Duodenal mucosa (tissue), 2 donors: ENCODE measurements around the gene PACSIN3.

Source experiments
- H3K27ac ChIP-seq: one replicate; pipeline ENCODE4 v1.7.0; 2013; ENCODE audit warnings: low read depth, low read length
- H3K27me3 ChIP-seq, 2 donors: one replicate each; pipeline ENCODE4 v1.7.0; 2013; ENCODE audit warnings: low read length in 2 of 2, control low read depth in 1 of 2; ENCODE audit not compliant: insufficient read depth in 2 of 2, control insufficient read depth in 1 of 2
- H3K36me3 ChIP-seq, 2 donors: one replicate each; pipeline ENCODE4 v1.7.0; 2013; ENCODE audit warnings: low read length in 2 of 2, control low read depth in 1 of 2; ENCODE audit not compliant: insufficient read depth in 2 of 2, control insufficient read depth in 1 of 2
- H3K4me1 ChIP-seq, 2 donors: one replicate each; pipeline ENCODE4 v1.7.0; 2013; ENCODE audit warnings: low read length in 2 of 2, control low read depth in 1 of 2; ENCODE audit not compliant: insufficient read depth in 2 of 2, control insufficient read depth in 1 of 2
- H3K4me3 ChIP-seq, 2 donors: one replicate each; pipeline ENCODE4 v1.7.0; 2013; ENCODE audit warnings: low read length in 2 of 2, low read depth in 1 of 2
- H3K9ac ChIP-seq, 2 donors: one replicate each; pipeline ENCODE4 v1.7.0; 2013; ENCODE audit warnings: low read length in 2 of 2, low read depth in 1 of 2
- H3K9me3 ChIP-seq, 2 donors: one replicate each; pipeline ENCODE4 v1.7.0; 2013; ENCODE audit warnings: low read length in 2 of 2, control low read depth in 1 of 2; ENCODE audit not compliant: control insufficient read depth in 1 of 2

Gene PACSIN3

DNA sequence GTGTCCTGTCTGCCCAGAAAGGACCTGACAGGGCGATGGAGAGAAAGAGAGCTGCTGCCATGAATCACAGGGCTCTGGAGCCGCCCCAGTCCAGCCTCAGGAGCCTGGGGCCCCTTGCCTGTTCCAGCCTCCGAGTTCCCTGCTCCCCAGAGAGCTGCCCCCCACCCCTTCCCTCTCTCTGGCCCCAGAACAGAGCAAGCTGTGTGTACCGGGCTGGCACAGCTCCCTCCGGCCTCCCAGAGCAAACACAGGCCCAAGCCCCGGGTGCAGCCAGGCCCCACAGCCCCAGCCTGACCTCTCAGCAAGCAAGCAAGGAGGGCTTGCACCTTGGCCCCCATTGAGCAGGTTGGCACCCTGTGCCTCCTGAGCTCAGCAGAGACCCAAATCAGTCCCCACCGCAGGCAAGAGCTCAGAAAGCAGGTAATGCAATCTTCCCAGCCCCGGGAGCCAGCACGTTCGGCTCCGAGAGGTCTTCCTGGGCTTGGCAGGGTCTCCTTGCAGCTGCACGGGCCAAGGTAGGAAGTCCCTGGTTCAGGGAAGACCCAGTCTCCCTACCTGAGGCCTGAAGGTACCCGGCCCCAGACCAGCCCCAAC lies 1.4 kb downstream of the PACSIN3 start:
- H3K27me3 ChIP-seq: peaks cover 0 to 11% of the 10 kb centered on the region in 2 donors
- no peak overlapping the region for H3K27ac ChIP-seq
- H3K9me3 ChIP-seq: no peaks in the 10 kb centered on the region
- peak overlapping the region; percentile 60 to 61 for H3K4me3 ChIP-seq
- no peaks in the 10 kb centered on the region for H3K36me3 ChIP-seq
- H3K9ac ChIP-seq: no peak overlapping the region
- peaks cover 18 to 34% of the 10 kb centered on the region in 2 donors for H3K4me1 ChIP-seq

DNA sequence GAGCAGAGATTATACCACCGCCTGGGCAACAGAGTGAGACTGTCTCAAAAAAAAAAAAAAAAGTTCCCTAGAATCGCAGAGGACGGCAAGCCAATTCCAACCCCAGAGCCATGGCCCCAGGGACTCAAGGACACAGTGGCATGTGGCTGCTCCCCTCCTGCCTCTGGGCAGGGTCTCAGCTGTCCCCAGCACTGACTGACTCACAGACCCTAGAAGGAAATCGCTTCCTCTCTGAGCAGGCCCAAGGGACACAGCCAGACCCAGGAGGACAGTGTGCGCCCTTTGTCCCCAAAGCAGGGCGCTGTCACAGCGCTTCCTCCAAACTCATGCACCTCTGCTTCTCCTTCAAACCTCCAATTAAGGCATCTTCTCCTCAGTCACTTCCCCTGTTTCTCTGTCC lies 2.3 kb downstream of the PACSIN3 start:
- no peak overlapping the region for H3K27ac ChIP-seq
- H3K27me3 ChIP-seq: peaks cover 0 to 11% of the 10 kb centered on the region in 2 donors
- peaks cover 12 to 28% of the 10 kb centered on the region in 2 donors for H3K4me1 ChIP-seq
- H3K4me3 ChIP-seq: no peak overlapping the region
- H3K9me3 ChIP-seq: no peaks in the 10 kb centered on the region
- H3K9ac ChIP-seq: no peak overlapping the region
- no peaks in the 10 kb centered on the region for H3K36me3 ChIP-seq

DNA sequence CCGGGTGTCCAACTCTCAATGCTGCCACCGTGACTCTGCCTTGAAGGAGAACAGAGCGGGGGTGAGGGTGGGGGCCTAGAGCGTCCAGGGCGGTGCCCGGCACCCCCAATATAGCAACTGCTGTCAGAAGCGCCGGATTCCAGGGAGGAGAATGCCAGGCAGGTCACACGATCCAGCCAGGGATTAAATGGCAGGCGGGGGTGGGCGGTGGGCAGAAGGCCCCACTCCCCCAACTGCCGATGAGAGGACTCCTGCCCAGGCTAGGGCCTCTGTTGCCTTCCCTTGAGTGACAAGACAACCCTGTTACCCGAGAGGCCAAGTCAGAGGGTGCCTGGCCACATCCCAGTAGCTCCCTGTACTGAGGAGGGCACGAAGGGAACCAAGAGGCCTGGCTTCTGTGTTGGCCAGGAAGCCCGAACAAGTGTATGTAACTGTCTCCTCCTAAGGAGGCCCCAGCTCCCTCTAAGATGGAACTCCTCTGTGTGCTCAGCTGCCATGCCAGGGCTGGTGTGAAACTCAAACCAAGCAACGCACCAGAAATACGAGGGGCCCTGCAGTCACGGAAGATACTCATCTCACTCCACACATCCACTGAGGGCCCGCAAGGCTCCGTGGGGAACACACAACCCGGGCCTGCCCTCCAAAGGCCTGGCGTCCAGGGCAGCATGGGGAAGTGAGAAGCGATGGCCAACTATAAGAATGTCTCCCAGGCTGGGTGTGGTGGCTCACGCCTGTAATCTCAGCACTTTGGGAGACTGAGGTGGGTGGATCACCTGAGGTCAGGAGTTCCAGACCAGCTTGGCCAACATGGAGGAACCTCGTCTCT lies 3.0 kb downstream of the PACSIN3 start:
- no peak overlapping the region for H3K9ac ChIP-seq
- no peak overlapping the region for H3K27ac ChIP-seq
- H3K9me3 ChIP-seq: no peaks in the 10 kb centered on the region
- H3K36me3 ChIP-seq: no peaks in the 10 kb centered on the region
- peaks cover 0 to 10% of the 10 kb centered on the region in 2 donors for H3K27me3 ChIP-seq
- H3K4me1 ChIP-seq: peaks cover 13 to 28% of the 10 kb centered on the region in 2 donors
- H3K4me3 ChIP-seq: no peak overlapping the region

DNA sequence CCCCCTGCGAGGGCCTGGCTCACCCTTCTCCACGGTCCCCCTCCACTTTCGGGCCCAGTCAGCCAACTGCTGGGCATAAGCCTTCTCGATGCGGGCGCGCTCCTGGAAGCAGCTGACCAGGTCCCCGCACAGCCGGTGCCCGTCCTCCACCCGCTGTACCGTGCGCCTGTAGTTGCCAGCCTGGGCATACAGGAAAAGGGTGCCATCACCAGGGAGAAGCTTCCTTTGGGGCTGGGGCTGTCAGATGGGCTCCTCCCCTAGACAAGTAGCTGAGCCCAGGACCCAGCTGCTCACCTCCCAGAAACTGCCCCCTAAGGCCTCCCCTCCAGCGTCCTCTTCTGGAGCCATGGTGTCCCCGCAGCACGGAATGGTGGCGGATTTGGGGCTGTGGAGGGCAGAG lies 3.9 kb downstream of the PACSIN3 start:
- Histone ChIP-seq H3K4me3 (no peak overlapping the region), H3K27ac (no peak overlapping the region), H3K9ac (no peak overlapping the region), H3K27me3 (peaks cover 0 to 5% of the 10 kb centered on the region in 2 donors), H3K9me3 (no peaks in the 10 kb centered on the region), H3K36me3 (no peaks in the 10 kb centered on the region), H3K4me1 (peaks cover 22 to 32% of the 10 kb centered on the region in 2 donors)

DNA sequence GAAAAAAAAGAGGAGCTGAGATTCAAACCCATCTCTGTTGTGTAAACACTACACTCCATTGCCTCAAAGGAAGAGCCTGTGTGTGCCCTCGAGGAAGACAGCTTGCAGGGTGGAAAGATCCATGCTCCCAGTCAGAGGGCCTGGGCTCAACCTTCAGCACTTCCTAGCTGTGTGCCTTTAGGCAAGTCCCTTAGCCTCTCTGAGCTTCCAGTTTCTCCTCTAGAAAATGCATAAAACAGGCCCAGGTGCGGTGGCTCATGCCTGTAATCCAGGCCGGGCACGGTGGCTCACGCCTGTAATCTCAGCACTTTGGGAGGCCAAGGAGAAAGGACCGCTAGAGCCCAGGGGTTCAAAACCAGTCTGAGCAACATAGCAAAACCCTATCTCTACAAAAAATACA lies 5.0 kb downstream of the PACSIN3 start:
- no peak overlapping the region for H3K27ac ChIP-seq
- no peak overlapping the region for H3K4me3 ChIP-seq
- H3K9me3 ChIP-seq: no peaks in the 10 kb centered on the region
- peaks cover 23% of the 10 kb centered on the region in 2 donors for H3K4me1 ChIP-seq
- H3K9ac ChIP-seq: no peak overlapping the region
- H3K36me3 ChIP-seq: no peaks in the 10 kb centered on the region
- H3K27me3 ChIP-seq: peaks cover 0 to 5% of the 10 kb centered on the region in 2 donors

DNA sequence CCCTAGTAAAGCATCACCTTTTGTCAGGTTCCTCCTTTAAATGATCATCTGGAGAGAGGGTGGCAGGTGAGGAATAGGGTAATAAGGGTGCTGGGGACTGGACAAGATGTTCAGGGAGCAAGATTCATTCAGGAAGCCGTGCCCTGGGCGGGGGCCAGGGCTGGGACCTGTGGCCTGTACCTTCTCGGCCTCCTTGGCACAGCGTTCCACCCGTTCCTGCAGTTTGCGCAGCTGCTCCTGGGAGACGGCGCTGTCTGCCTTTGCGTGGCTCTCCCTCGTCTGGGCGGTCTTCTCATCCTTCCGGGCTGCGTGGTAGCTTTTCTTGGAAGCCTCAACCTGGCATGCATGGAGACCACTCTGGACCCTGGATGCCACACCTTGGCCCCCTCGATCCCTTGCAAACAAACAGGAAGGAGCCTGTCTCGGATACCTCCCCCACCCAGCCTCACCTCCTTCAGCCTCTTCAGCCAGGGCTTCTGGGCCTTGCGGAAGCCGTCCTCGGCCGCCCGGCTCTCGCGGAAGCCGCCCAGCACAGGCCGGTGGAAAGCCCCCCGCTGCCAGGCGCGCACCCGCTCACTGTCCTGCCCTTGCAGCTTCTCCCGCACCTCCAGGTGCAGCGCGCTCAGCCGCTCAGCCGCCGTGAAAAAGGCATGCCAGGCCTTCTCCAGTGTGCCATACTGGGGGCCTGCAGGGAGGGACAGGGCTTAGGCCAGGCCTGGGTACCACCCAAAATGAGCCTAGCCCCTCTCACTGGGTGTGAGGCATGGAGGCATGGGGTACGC lies 6.0 kb downstream of the PACSIN3 start:
- Histone ChIP-seq H3K9ac (no peak overlapping the region), H3K9me3 (no peaks in the 10 kb centered on the region), H3K4me3 (no peak overlapping the region), H3K36me3 (peaks cover 0 to 2% of the 10 kb centered on the region in 2 donors), H3K27me3 (peaks cover 0 to 5% of the 10 kb centered on the region in 2 donors), H3K4me1 (peaks cover 27 to 32% of the 10 kb centered on the region in 2 donors), H3K27ac (no peak overlapping the region)

DNA sequence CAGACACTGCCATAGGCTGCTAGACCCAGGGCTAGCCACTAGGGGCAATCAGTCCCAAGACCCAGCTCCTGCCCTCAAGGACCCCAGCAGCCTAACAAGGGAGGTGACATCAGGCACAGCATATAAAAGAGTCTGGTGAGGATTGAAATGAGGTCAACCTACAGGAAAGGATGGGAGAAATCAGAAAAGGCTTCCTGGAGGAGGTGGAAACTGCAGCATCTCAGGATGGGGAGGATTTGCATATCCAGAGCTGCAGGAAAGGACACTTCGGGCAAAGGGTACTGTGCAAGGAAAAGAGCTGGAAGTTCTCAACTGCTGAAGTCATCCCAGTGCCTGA lies 6.6 kb downstream of the PACSIN3 start:
- Histone ChIP-seq H3K27ac (no peak overlapping the region), H3K4me3 (no peak overlapping the region), H3K36me3 (peaks cover 5 to 8% of the 10 kb centered on the region in 2 donors), H3K9ac (no peak overlapping the region), H3K4me1 (peaks cover 25 to 29% of the 10 kb centered on the region in 2 donors), H3K27me3 (no peaks in the 10 kb centered on the region), H3K9me3 (no peaks in the 10 kb centered on the region)

DNA sequence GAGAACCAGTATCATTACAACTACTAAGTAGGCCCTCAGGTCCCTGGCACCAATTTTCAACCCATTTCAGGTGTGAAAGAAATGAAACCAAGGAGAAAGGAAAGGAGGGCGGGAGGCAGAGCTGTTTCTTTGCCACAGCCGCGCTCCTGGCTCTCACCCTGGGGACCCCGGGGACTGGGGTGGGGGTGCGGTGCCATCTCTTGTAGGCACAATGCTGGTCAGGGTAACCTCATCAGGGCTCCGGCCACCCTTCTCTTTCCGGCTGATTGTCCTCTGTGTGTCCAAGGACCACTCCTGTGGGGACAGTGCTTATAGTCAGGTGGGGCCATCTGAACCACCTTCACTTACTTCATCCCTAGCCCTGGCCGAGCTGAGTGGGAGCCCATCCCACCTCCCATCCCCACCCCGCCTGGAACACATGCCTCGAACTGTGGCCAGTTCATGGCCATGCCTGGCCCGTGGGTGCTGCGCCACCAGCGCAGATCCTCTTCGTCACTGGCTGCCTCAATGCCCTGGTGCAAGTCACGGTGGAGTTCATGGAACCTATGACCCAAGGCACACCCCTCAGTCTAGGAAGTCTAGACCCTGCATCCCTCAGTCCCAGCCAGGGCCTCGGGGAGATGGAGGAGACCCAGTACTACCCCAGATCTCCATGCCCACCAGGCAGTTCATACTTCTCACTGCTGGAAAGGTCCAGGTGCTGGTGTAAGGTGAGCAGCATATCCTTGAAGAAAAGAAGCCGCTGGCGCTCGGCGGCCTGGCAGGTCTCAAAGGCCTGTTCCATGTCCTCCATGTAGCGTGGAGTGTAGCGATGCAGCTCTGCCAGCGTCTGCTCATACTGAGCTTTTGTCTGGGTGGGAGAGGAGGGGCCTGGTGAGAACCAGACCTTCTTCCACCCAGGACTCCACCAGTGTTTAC lies 7.2 kb downstream of the PACSIN3 start:
- Histone ChIP-seq H3K9me3 (no peaks in the 10 kb centered on the region), H3K36me3 (peaks cover 6 to 9% of the 10 kb centered on the region in 2 donors), H3K27me3 (no peaks in the 10 kb centered on the region), H3K27ac (no peak overlapping the region), H3K9ac (no peak overlapping the region), H3K4me3 (no peak overlapping the region), H3K4me1 (peaks cover 23 to 25% of the 10 kb centered on the region in 2 donors)

DNA sequence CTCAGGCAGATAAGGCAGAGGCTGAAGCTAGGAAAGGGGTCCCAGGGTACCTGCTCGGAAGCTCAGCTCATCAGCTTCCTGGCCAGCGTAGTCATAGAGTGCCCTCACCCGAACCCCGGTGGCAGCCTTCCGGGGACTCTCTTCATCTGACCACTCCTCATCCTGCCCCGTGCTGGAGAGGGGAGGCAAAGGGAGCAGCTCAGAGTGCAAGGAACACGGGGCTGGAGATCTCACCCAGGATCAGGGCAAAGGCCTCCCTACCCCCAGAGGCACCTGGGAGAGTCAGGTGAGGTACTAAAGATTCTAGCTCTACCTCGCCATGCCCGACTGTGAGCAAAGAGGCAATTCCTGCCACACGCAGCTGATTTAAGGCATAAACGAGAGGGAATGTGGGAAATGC lies 7.9 kb downstream of the PACSIN3 start:
- Histone ChIP-seq H3K4me1 (peaks cover 23 to 25% of the 10 kb centered on the region in 2 donors), H3K27me3 (no peaks in the 10 kb centered on the region), H3K9ac (peak overlapping the region in 1 of 2 donors; percentile 86), H3K36me3 (peaks cover 9 to 14% of the 10 kb centered on the region in 2 donors), H3K9me3 (no peaks in the 10 kb centered on the region), H3K27ac (no peak overlapping the region), H3K4me3 (no peak overlapping the region)
